Sigmoid colon (tissue), 7 donors: Measurements from ENCODE around the gene ESR2. TPM values are rescaled to one million over a fixed set of nuclear protein-coding genes. Genes with fewer than 3 reads are reported as not detected.

ENCODE experiments used
- DNase-seq: peaks from one replicate; pipeline ENCODE4 v3.0.0-alpha.2; 2019
- H3K27ac ChIP-seq, 4 donors: fragments of 200-600 bp; sonication (generic); one replicate each; pipeline ENCODE4 v1.5.1; 2016 to 2019; ENCODE audit warnings: mild to moderate bottlenecking in 1 of 4
- H3K27me3 ChIP-seq, 3 donors: fragments of 200-600 bp; sonication (generic); one replicate each; pipeline ENCODE4 v1.5.1; 2019; ENCODE audit warnings: mild to moderate bottlenecking in 1 of 3
- H3K36me3 ChIP-seq, 4 donors: fragments of 200-600 bp; sonication (generic); one replicate each; pipeline ENCODE4 v1.5.1; 2016 to 2019
- H3K4me1 ChIP-seq, 4 donors: fragments of 200-600 bp; sonication (generic); one replicate each; pipeline ENCODE4 v1.5.1; 2017 to 2019
- H3K4me3 ChIP-seq, 4 donors: fragments of 200-600 bp; sonication (generic); one replicate each; pipeline ENCODE4 v1.5.1; 2017 to 2019; ENCODE audit warnings: mild to moderate bottlenecking in 2 of 4, moderate library complexity in 1 of 4
- H3K9me3 ChIP-seq, 4 donors: fragments of 200-600 bp in 3 of 4; sonication (generic) in 3 of 4; one replicate each; pipeline versions ENCODE4 v1.5.1 to v1.6.1; 2013 to 2019
- EP300 ChIP-seq, 4 donors: sonication (generic); formaldehyde crosslinking; IDR thresholded peaks; one replicate each; pipeline ENCODE4 v1.6.1; 2017; ENCODE audit warnings: antibody characterized with exemption in 4 of 4
- POLR2A ChIP-seq, 2 donors: fragments of 450-650 bp; IDR thresholded peaks; one replicate each; pipeline ENCODE4 v1.6.1; 2016; ENCODE audit warnings: antibody characterized with exemption in 2 of 2, mild to moderate bottlenecking in 2 of 2, moderate library complexity in 2 of 2
- POLR2AphosphoS5 ChIP-seq, 4 donors: sonication (generic); formaldehyde crosslinking; IDR thresholded peaks; one replicate each; pipeline ENCODE4 v1.6.1; 2017; ENCODE audit warnings: antibody characterized with exemption in 4 of 4
- WGBS, 2 donors: extraction: QIAGEN DNeasy Blood & Tissue Kit; methylation state at CpG; one replicate each; pipeline ENCODE4 v1.1.7; 2013; 5-methylcytosine and 5-hydroxymethylcytosine counted together
- intact Hi-C: fragments of 100-400 bp; cut with DNase I; formaldehyde crosslinking; loops from one replicate; pipeline ENCODE4 v1.15.1; 2023
- polyA plus RNA-seq, 3 donors: library from polyadenylated mRNA; stranded (reverse); fragments of 200-250 nt; gene quantifications; one replicate each; pipeline ENCODE4 v1.2.3, GENCODE V29; 2013
- total RNA-seq, 4 donors: library from RNA; depleted of rRNA; stranded (reverse); fragments of >200 nt; gene quantifications; one replicate each; pipeline ENCODE4 v1.1.0, GENCODE V29; 2016
- TF ChIP-seq, protein P1 (sequence below), 4 experiments: fragments of 450-650 bp in 3 of 4; fragments of 200-600 bp in 1 of 4; IDR thresholded peaks; one replicate each; pipeline ENCODE4 v1.5.1; 2016 to 2019; ENCODE audit warnings: antibody characterized with exemption in 4 of 4, mild to moderate bottlenecking in 3 of 4, moderate library complexity in 2 of 4
- donor health status: healthy with polysubstance abuse.
- donor health status: Bipolar disorder and iron deficiency.
- donor health status: healthy.

The ESR2 gene
- total and polyA plus RNA-seq, 7 donors, result 0.16 to 1.8 (median 0.41) TPM; not detected in 3

DNA sequence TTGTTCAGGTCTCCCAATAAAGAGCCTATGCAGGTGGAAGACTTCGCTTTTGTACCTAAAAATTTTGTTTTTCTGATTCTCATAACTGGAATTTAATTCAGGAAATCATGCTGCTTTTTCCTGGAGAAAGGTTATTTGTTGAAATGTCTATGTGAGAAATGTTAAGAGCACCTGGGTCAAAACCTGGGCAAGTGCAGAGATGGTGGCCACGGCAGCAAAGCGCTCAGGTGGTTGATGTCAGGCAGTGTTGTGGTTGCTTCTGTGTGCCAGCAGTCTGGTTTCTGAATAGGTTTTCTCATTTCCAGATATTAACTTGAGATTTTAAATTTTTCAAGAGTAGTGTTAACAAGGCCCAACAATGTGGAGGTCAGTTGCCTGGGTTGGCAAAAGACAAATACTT is 96.2 kb downstream of the ESR2 start:
- no peaks in the 10 kb centered on the region for H3K9me3 ChIP-seq
- no peak overlapping the region for H3K27ac ChIP-seq
- no peaks in the 10 kb centered on the region for H3K27me3 ChIP-seq
- no peak for DNase-seq
- peaks cover 0 to 7% (median 3%) of the 10 kb centered on the region in 4 donors for H3K4me1 ChIP-seq
- intact Hi-C loops, result no loop called here
- H3K4me3 ChIP-seq, result no peak overlapping the region
- TF ChIP-seq EP300 (IDR thresholded peaks at IDR 0.05), result no peak
- no peak for TF ChIP-seq POLR2A (IDR thresholded peaks at IDR 0.05)
- TF ChIP-seq POLR2AphosphoS5 (IDR thresholded peaks at IDR 0.05), result no peak
- TF ChIP-seq, protein P1, sequence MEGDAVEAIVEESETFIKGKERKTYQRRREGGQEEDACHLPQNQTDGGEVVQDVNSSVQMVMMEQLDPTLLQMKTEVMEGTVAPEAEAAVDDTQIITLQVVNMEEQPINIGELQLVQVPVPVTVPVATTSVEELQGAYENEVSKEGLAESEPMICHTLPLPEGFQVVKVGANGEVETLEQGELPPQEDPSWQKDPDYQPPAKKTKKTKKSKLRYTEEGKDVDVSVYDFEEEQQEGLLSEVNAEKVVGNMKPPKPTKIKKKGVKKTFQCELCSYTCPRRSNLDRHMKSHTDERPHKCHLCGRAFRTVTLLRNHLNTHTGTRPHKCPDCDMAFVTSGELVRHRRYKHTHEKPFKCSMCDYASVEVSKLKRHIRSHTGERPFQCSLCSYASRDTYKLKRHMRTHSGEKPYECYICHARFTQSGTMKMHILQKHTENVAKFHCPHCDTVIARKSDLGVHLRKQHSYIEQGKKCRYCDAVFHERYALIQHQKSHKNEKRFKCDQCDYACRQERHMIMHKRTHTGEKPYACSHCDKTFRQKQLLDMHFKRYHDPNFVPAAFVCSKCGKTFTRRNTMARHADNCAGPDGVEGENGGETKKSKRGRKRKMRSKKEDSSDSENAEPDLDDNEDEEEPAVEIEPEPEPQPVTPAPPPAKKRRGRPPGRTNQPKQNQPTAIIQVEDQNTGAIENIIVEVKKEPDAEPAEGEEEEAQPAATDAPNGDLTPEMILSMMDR (IDR thresholded peaks at IDR 0.05), result no peak
- no peaks in the 10 kb centered on the region for H3K36me3 ChIP-seq
- 79 to 80% methylated on average over 3 of the region's 3 CpGs for WGBS, 2 donors

DNA sequence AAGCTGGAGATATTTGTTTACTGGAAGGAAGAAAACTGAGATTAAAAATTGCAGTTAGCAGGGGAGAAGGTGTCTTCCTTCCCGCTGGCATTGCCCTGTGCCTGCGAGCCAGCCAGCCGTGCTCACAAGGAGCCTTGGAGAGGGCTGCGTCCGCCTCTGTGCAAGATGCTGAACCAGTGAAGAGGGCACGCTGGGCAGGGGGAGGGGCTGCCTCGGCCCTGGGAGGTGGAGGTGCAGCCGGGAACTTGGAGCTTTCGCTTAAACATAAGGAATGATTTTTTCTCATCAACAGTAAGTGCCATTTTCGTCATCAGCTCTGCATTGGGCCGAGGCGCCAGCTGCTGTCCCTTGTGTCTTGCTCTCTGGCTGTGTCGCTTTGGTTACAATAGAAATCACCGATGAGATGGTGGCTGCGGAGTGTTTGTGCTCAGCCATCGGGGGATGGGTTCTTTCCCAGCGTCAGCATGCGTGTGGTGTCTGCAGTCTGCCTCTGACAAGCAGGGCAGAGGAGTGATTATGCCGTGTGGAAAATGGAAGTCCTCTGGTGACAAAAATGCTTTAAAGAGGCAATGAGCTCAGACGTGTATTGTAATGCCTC is 97.3 kb downstream of the ESR2 start:
- WGBS, 2 donors, result 41 to 78% methylated on average over 20 of the region's 20 CpGs
- TF ChIP-seq, protein P1 (IDR thresholded peaks at IDR 0.05), result no peak
- TF ChIP-seq POLR2A (IDR thresholded peaks at IDR 0.05), result no peak
- H3K4me1 ChIP-seq, result peaks cover 0 to 7% (median 3%) of the 10 kb centered on the region in 4 donors
- H3K27me3 ChIP-seq, result no peaks in the 10 kb centered on the region
- H3K36me3 ChIP-seq, result no peaks in the 10 kb centered on the region
- DNase-seq, result no peak
- H3K4me3 ChIP-seq, result peak overlapping the region; percentile 0 to 46 (median 34)
- no peaks in the 10 kb centered on the region for H3K9me3 ChIP-seq
- intact Hi-C loops, result no loop called here
- H3K27ac ChIP-seq, result peak overlapping the region in 2 of 4 donors; percentile 18 to 39

DNA sequence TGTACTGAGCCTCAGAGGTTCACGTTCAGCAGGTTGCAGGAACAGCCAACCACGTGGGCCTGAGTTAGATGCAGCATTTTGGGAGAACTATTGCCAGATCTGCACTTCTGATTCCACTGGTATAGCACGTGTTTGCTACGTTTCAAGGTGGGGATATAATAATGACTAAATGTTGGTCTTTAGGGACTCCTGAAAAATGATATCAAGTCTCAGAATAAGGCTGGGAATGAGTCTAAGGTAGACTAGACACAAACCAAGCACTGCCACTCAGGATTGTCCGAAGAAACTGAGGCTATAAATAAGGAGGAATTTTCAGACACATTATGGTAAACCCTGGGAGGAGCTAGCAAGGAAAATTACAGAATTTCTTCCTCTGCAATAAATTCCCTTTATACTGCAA is 98.1 kb downstream of the ESR2 start:
- intact Hi-C loops, result no loop called here
- Histone ChIP-seq H3K27me3 (no peaks in the 10 kb centered on the region), H3K4me3 (no peak overlapping the region), H3K27ac (no peak overlapping the region), H3K9me3 (no peaks in the 10 kb centered on the region), H3K4me1 (peaks cover 0 to 7% (median 3%) of the 10 kb centered on the region in 4 donors), H3K36me3 (no peaks in the 10 kb centered on the region)
- WGBS, 2 donors, result 78 to 83% methylated on average over 5 of the region's 5 CpGs
- DNase-seq, result no peak
- TF ChIP-seq POLR2A (IDR thresholded peaks at IDR 0.05) (no peak), POLR2AphosphoS5 (IDR thresholded peaks at IDR 0.05) (no peak), EP300 (IDR thresholded peaks at IDR 0.05) (no peak)
- TF ChIP-seq, protein P1 (IDR thresholded peaks at IDR 0.05), result no peak

DNA sequence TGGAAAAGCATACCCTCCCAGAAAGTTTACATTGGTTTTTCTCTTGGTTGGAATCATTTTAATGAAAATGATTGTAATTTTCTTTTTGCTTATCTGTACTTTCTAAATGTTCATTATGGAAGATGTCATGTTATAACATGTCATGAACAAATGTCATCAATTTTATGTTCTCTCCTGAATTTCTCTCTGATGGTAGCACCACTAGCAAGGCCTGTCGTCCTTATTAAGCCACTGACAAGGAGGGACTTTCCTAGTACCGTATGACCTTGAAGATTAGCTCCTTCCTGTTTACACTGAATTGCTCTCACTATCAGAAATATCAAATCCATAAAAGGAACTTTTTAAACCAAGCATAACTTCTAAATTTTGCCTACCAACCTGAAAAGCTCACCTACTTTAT is 99.0 kb downstream of the ESR2 start:
- Histone ChIP-seq H3K4me1 (peaks cover 0 to 7% (median 3%) of the 10 kb centered on the region in 4 donors), H3K9me3 (no peaks in the 10 kb centered on the region), H3K27me3 (no peaks in the 10 kb centered on the region), H3K4me3 (no peak overlapping the region), H3K36me3 (peaks cover 0 to 6% (median 0%) of the 10 kb centered on the region in 4 donors), H3K27ac (no peak overlapping the region)
- TF ChIP-seq POLR2AphosphoS5 (IDR thresholded peaks at IDR 0.05), result no peak
- TF ChIP-seq POLR2A (IDR thresholded peaks at IDR 0.05), result no peak
- TF ChIP-seq EP300 (IDR thresholded peaks at IDR 0.05), result no peak
- TF ChIP-seq, protein P1 (IDR thresholded peaks at IDR 0.05), result no peak
- DNase-seq, result no peak
- WGBS, 2 donors, result 6 to 13% methylated on average over 2 of the region's 2 CpGs
- intact Hi-C loops, result no loop called here

DNA sequence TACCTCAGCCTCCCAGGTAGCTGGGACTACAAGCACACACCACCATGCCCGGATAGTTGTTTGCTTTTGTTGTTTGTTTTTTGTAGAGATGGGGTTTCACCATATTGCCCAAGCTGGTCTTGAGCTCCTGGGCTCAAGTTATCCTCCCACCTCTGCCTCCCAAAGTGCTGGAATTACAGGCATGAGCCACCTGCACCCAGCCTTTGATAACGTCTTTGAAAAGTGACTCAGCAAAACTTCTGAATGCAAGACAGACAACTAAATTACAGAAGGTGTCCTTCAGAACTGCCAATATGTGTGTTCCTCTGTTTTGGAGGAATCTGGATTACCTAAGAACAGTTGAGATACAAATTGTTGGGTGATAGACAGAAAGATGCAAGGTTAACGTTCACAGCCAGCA is 99.8 kb downstream of the ESR2 start:
- no peak for DNase-seq
- H3K27me3 ChIP-seq, result no peaks in the 10 kb centered on the region
- H3K27ac ChIP-seq, result no peak overlapping the region
- TF ChIP-seq POLR2A (IDR thresholded peaks at IDR 0.05) (no peak), POLR2AphosphoS5 (IDR thresholded peaks at IDR 0.05) (no peak), EP300 (IDR thresholded peaks at IDR 0.05) (no peak)
- TF ChIP-seq, protein P1 (IDR thresholded peaks at IDR 0.05), result no peak
- peaks cover 0 to 9% (median 0%) of the 10 kb centered on the region in 4 donors for H3K36me3 ChIP-seq
- 37 to 59% methylated on average over 3 of the region's 3 CpGs for WGBS, 2 donors
- intact Hi-C loops, result no loop called here
- peaks cover 0 to 7% (median 3%) of the 10 kb centered on the region in 4 donors for H3K4me1 ChIP-seq
- no peak overlapping the region for H3K4me3 ChIP-seq
- no peaks in the 10 kb centered on the region for H3K9me3 ChIP-seq
